ENCODE data around the gene POC1A. TPM values are rescaled to one million over a fixed set of nuclear protein-coding genes. Genes with fewer than 3 reads are reported as not detected.

The POC1A gene
- total RNA-seq, 4 donors from 2014 or later, result 0.84 to 3.1 (median 2.4) TPM

GRCh38 chr3:52175416-52176179, 21.4 kb upstream of the POC1A start:
- WGBS, 2 donors, result 89 to 91% methylated on average over 14 of the region's 14 CpGs
- no peaks in the 10 kb centered on the region for H3K27me3 ChIP-seq
- H3K9me3 ChIP-seq, result no peaks in the 10 kb centered on the region
- H3K4me1 ChIP-seq, result peaks cover 0 to 4% (median 0%) of the 10 kb centered on the region in 4 donors
- no peak for TF ChIP-seq EP300 (IDR thresholded peaks at IDR 0.05)
- TF ChIP-seq, protein P1, sequence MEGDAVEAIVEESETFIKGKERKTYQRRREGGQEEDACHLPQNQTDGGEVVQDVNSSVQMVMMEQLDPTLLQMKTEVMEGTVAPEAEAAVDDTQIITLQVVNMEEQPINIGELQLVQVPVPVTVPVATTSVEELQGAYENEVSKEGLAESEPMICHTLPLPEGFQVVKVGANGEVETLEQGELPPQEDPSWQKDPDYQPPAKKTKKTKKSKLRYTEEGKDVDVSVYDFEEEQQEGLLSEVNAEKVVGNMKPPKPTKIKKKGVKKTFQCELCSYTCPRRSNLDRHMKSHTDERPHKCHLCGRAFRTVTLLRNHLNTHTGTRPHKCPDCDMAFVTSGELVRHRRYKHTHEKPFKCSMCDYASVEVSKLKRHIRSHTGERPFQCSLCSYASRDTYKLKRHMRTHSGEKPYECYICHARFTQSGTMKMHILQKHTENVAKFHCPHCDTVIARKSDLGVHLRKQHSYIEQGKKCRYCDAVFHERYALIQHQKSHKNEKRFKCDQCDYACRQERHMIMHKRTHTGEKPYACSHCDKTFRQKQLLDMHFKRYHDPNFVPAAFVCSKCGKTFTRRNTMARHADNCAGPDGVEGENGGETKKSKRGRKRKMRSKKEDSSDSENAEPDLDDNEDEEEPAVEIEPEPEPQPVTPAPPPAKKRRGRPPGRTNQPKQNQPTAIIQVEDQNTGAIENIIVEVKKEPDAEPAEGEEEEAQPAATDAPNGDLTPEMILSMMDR (IDR thresholded peaks at IDR 0.05), result no peak
- no peak for TF ChIP-seq POLR2A (IDR thresholded peaks at IDR 0.05)
- H3K27ac ChIP-seq, result no peak overlapping the region
- H3K4me3 ChIP-seq, result no peak overlapping the region
- H3K36me3 ChIP-seq, result no peaks in the 10 kb centered on the region
- no peak for DNase-seq (ENCODE audit: low spot score in 2 of 2)

- H3K27ac ChIP-seq, result no peak overlapping the region
- TF ChIP-seq, protein P1 (IDR thresholded peaks at IDR 0.05), result no peak
- TF ChIP-seq EP300 (IDR thresholded peaks at IDR 0.05), result no peak
- no peak for TF ChIP-seq POLR2A (IDR thresholded peaks at IDR 0.05)
- H3K36me3 ChIP-seq, result no peaks in the 10 kb centered on the region
- no peaks in the 10 kb centered on the region for H3K9me3 ChIP-seq
- 80 to 84% methylated on average over 9 of the region's 9 CpGs for WGBS, 2 donors
- H3K4me1 ChIP-seq, result peaks cover 0 to 4% (median 0%) of the 10 kb centered on the region in 4 donors
- H3K4me3 ChIP-seq, result no peak overlapping the region
- H3K27me3 ChIP-seq, result no peaks in the 10 kb centered on the region
- no peak for DNase-seq (ENCODE audit: low spot score in 2 of 2)
These were observed 20.7 kb upstream of the POC1A start for GRCh38 chr3:52174896-52175295.

DNA sequence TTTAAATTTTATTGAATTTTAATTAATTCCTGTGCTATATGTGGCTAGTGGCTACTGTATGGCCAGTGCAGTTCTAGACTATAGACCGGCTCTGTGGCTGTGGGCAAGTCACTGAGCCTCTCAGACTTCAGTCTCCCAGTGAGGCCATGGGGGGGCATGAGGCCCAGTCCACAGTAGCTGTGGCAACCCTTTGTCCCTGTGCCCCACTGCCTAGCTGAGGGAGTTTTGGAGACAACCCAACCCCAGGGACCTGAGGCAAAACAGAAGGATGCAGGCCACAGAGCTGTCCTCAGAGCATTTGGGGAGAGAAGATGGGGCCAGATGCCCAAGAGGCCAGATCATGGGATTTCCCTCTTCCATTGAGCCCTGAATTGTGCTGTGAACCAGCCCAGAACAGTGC, 18.9 kb upstream of the POC1A start:
- TF ChIP-seq EP300 (IDR thresholded peaks at IDR 0.05) (no peak), POLR2A (IDR thresholded peaks at IDR 0.05) (no peak)
- TF ChIP-seq, protein P1 (IDR thresholded peaks at IDR 0.05), result no peak
- H3K4me3 ChIP-seq, result no peak overlapping the region
- H3K9me3 ChIP-seq, result no peaks in the 10 kb centered on the region
- no peaks in the 10 kb centered on the region for H3K36me3 ChIP-seq
- H3K27ac ChIP-seq, result no peak overlapping the region
- DNase-seq (ENCODE audit: low spot score in 2 of 2), result no peak
- peaks cover 0 to 4% (median 0%) of the 10 kb centered on the region in 4 donors for H3K4me1 ChIP-seq
- H3K27me3 ChIP-seq, result no peaks in the 10 kb centered on the region
- WGBS, 2 donors, result 88 to 100% methylated on average over 1 of the region's 1 CpG

DNA sequence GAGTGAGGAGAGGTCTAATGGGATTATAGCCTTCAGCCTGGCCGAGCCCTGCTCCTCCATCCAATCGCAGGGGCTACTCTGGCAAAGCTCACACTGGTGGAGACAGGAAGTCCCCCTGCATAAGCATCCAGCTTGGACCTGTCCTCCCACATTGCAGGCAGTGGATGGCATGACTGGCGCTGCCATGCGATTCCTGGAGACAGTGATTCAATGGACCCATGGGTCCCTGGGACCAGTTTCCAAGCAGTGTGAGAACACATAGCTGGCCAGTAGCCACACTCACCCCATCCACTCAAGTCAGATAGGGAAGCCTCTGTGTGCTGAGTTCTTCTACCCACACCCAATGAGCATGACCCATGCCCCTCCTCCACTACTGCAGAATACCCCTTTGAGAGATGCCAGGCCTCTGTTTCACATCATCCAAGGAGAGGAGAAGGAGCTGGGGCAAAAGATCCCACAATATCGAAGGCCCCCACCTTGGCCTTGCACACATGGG, 18.1 kb upstream of the POC1A start:
- DNase-seq (ENCODE audit: low spot score in 2 of 2), result no peak
- H3K9me3 ChIP-seq, result no peaks in the 10 kb centered on the region

More for the DNA sequence above, 18.1 kb upstream of the POC1A start:
- Histone ChIP-seq H3K27ac (no peak overlapping the region), H3K36me3 (no peaks in the 10 kb centered on the region), H3K4me3 (no peak overlapping the region), H3K4me1 (peaks cover 0 to 1% (median 0%) of the 10 kb centered on the region in 4 donors), H3K27me3 (no peaks in the 10 kb centered on the region)
- TF ChIP-seq, protein P1 (IDR thresholded peaks at IDR 0.05), result no peak
- no peak for TF ChIP-seq EP300 (IDR thresholded peaks at IDR 0.05)
- TF ChIP-seq POLR2A (IDR thresholded peaks at IDR 0.05), result no peak
- WGBS, 2 donors, result 79 to 80% methylated on average over 1 to 3 of the region's 5 CpGs
